Measurements from ENCODE around the gene FEM1A. TPM values are rescaled to one million over a fixed set of nuclear protein-coding genes. Genes with fewer than 3 reads are reported as not detected.
"Not testable (repeated sequence)": the region's sequence is repeated elsewhere in the genome, so short reads cannot be mapped to it uniquely, and the experiment has no call there.

Gene FEM1A
- total RNA-seq, 1 experiment from 2014 or later = 7.8 TPM

DNA sequence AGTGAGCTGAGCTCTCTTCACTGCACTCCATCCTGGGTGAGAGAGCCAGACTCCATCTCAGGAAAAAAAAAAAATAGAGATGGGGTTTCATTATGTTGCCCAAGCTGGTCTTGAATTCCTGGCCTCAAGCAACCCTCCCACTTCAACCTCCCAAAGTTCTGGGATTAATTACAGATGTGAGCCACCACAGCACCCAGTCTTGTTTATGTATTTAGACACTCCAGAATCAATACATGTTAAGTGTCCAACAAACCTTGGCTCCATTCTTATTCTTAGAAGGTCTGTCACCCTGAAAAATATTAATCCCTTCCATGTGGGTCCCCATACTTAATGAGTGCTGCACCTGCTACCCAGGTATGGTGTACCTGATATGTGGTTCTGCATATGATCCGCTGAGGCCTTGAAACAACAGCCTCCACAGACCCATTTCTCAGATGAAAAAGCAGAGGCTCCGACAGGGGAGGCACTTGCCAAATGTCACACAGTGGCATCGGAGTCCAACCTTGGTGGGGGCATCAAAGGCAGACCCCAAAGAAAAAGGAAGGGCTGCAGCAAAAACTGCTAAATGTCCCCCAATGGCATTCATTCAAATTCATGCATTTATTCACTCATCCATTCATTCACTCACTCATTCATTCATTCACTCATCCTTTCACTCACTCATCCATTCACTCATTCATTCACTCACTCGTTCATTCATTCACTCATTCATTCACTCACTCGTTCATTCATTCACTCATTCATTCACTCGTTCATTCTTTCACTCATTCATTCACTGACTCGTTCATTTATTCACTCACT lies 23.3 kb downstream of the FEM1A start:
- Histone ChIP-seq H3K4me3 (ENCODE audit: low read length) (no peak overlapping the region), H4K20me1 (ENCODE audit: insufficient read depth, low read depth, low read length) (no peaks in the 10 kb centered on the region), H3K36me3 (ENCODE audit: insufficient read depth, low read length) (peaks cover 12% of the 10 kb centered on the region; the same call in 1 of the 2 replicates), H3K4me2 (ENCODE audit: low read depth, low read length, poor library complexity, severe bottlenecking) (no peak overlapping the region), H3K27me3 (ENCODE audit: low read length) (no peaks in the 10 kb centered on the region), H3K9me2 (replicated peaks; ENCODE audit: insufficient read depth, low read length) (no peaks in the 10 kb centered on the region), H3K9ac (ENCODE audit: low read length) (no peak overlapping the region), H3K27ac (ENCODE audit: low read length) (no peak overlapping the region), H3K9me3 (ENCODE audit: low read length) (no peaks in the 10 kb centered on the region), H3K4me1 (ENCODE audit: low read length) (peaks cover 8% of the 10 kb centered on the region), H2AFZ (ENCODE audit: low read length) (no peak overlapping the region), H3K79me2 (ENCODE audit: low read length) (no peaks in the 10 kb centered on the region)
- DNase-seq = no peak

DNA sequence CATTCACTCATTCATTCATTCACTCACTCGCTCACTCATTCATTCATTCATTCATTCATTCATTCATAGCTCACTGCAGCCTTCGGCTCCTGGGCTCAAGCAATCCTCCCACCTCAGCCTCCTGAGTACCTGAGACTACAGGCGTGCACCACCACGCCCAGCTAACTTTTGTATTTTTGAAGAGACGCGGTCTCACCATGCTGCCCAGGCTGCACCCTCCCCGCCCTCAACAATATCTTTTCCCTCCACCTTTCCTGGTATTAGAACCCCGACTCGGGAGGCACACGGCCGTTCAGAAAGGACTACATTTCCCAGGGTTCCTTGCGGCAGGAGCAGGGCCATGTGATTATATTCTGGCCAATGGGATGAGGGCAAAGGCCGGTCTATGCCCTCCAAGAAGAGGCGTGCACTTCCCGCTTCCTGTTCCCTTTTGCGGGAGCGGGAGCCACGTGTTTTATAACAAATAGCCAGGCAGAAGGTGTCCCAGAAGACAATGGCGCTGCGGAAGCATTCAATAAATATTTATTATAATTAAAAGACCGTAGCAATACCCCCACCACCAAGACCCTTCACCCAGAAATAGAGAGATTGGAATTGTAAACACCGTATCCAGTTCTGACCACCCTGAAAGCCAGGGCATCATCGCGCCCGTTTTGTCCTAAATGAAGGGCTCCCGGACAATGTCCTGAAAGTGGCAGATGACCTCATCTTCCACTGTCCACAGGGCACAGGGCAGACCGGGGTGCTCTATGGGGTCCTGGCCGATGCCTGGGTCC lies 24.1 kb downstream of the FEM1A start:
- Histone ChIP-seq H2AFZ (ENCODE audit: low read length) (no peak overlapping the region), H3K27ac (ENCODE audit: low read length) (no peak overlapping the region), H3K9ac (ENCODE audit: low read length) (no peak overlapping the region), H3K27me3 (ENCODE audit: low read length) (no peaks in the 10 kb centered on the region), H3K4me2 (ENCODE audit: low read depth, low read length, poor library complexity, severe bottlenecking) (no peak overlapping the region), H3K4me1 (ENCODE audit: low read length) (peaks cover 8% of the 10 kb centered on the region), H3K4me3 (ENCODE audit: low read length) (no peak overlapping the region), H3K36me3 (ENCODE audit: insufficient read depth, low read length) (peaks cover 12% of the 10 kb centered on the region; the same call in 1 of the 2 replicates), H3K9me3 (ENCODE audit: low read length) (no peaks in the 10 kb centered on the region), H4K20me1 (ENCODE audit: insufficient read depth, low read depth, low read length) (no peaks in the 10 kb centered on the region), H3K9me2 (replicated peaks; ENCODE audit: insufficient read depth, low read length) (no peaks in the 10 kb centered on the region), H3K79me2 (ENCODE audit: low read length) (no peaks in the 10 kb centered on the region)
- peak; percentile 96 for DNase-seq

DNA sequence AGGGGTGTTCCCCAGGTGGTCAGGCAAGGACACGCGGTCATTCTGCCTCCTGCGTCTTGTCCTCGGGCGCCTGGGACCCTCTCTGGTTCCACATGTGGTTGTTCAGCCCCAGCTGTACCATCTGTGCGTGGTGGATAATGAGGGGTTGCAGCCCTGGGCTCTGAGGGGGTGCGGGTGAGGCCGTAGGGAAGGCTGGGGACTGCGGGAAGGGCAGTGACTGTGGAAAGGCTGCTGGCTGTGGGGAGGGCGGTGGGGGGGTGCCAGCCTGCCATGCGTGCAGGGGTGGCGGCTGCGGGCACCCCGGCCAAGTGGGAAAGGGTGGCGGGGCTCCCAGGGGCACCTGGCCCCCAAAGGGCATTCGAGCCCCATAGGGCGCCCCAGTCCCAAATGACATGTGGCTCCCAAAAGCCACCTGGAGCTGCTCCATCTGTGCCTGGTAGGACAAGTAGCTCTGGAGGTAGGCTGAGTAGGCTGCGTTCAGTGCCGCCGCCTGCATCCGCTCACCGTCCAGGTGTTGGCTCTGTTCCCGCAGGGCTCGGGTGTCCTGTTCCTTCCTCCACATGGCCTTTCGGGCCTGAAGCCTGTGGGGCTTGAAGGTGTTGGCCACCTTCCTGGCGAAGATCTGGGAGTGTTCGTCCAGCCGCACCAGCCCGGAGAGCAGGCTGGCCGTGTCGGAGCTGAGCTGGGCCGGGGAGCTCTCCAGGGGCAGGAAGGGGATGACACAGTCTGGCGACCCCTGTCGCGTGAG lies 24.8 kb downstream of the FEM1A start:
- no peaks in the 10 kb centered on the region for H3K9me3 ChIP-seq (ENCODE audit: low read length)
- H3K79me2 ChIP-seq (ENCODE audit: low read length) = 0 out of 2 replicates have a peak, but pooled peaks cover 4% of the 10 kb centered on the region
- no peak overlapping the region for H3K27ac ChIP-seq (ENCODE audit: low read length)
- no peaks in the 10 kb centered on the region for H3K27me3 ChIP-seq (ENCODE audit: low read length)
- H3K9me2 ChIP-seq (replicated peaks; ENCODE audit: insufficient read depth, low read length) = no peaks in the 10 kb centered on the region
- H3K36me3 ChIP-seq (ENCODE audit: insufficient read depth, low read length) = peaks cover 12% of the 10 kb centered on the region; the same call in 1 of the 2 replicates
- no peaks in the 10 kb centered on the region for H4K20me1 ChIP-seq (ENCODE audit: insufficient read depth, low read depth, low read length)
- H3K4me1 ChIP-seq (ENCODE audit: low read length) = peaks cover 7% of the 10 kb centered on the region
- no peak overlapping the region for H3K4me3 ChIP-seq (ENCODE audit: low read length)
- no peak overlapping the region for H3K9ac ChIP-seq (ENCODE audit: low read length)
- no peak overlapping the region for H2AFZ ChIP-seq (ENCODE audit: low read length)
- no peak overlapping the region for H3K4me2 ChIP-seq (ENCODE audit: low read depth, low read length, poor library complexity, severe bottlenecking)
- DNase-seq = no peak

DNA sequence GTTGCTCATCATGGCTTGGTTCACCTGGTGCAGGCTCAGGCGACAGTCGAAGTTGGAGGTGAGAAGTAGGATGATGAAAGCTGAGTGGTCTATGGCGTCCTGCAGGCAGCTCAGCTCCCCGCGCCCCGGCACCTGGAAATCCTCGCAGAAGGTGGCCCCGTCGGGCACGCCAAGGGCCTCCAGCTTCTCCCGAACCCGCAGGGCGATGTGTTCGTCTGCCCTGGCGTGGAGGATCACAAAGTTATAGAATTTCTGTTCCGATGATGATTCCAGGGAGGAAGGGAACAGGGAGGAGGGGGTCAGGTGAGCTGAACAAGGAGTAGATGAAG lies 25.4 kb downstream of the FEM1A start:
- H3K36me3 ChIP-seq (ENCODE audit: insufficient read depth, low read length) = peaks cover 12% of the 10 kb centered on the region; the same call in 1 of the 2 replicates
- 0 out of 2 replicates have a peak, but pooled peaks cover 4% of the 10 kb centered on the region for H3K79me2 ChIP-seq (ENCODE audit: low read length)

DNA sequence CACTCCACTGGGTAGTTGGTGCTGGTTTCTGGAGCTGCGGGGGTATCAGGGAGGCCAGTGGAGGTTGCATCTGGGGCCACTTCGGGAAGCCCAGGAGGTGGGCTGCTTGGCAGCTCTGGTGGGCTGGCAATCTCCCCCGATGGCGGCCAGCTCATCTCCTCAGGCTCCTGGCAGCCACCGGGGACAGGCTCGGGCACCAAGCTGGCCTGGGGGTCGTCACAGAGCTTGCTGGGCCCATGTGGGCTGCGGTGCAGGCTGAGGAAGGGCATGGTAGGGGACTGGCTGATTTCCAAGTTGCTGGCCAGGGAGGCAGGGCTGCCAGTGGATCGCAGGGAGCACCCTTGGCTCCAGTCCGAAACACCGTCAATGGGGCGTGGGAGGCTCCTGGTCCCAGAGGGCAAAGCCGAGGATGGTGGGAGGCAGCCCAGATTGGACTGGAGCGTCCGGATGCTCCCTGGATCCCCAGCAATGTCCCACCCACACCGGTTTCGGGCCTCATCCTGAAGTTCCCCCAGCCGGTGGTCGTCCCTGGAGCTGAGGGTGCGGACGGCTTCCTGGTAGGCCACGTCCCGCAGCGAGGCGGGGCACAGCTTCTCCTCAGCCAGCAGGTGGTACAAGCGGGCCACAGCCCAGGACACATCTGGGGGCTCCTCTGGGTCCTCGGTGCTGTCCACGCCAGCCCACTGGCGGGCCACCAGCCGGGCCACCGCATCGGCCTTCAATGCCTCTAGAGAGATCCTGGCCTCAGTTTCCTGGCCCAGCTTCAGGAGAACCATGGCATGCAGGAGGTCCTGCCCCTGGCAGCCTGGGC lies 26.1 kb downstream of the FEM1A start:
- H3K36me3 ChIP-seq (ENCODE audit: insufficient read depth, low read length) = peaks cover 12% of the 10 kb centered on the region; the same call in 1 of the 2 replicates
- no peak overlapping the region for H3K27ac ChIP-seq (ENCODE audit: low read length)
- H3K4me3 ChIP-seq (ENCODE audit: low read length) = no peak overlapping the region
- H3K4me1 ChIP-seq (ENCODE audit: low read length) = peaks cover 4% of the 10 kb centered on the region
- peaks cover 9% of the 10 kb centered on the region for H3K79me2 ChIP-seq (ENCODE audit: low read length)
- no peak overlapping the region for H2AFZ ChIP-seq (ENCODE audit: low read length)
- no peaks in the 10 kb centered on the region for H3K27me3 ChIP-seq (ENCODE audit: low read length)
- H3K9ac ChIP-seq (ENCODE audit: low read length) = no peak overlapping the region
- H4K20me1 ChIP-seq (ENCODE audit: insufficient read depth, low read depth, low read length) = no peaks in the 10 kb centered on the region
- H3K9me2 ChIP-seq (replicated peaks; ENCODE audit: insufficient read depth, low read length) = no peaks in the 10 kb centered on the region
- no peaks in the 10 kb centered on the region for H3K9me3 ChIP-seq (ENCODE audit: low read length)
- DNase-seq = no peak
- no peak overlapping the region for H3K4me2 ChIP-seq (ENCODE audit: low read depth, low read length, poor library complexity, severe bottlenecking)

More for the DNA sequence above, 25.4 kb downstream of the FEM1A start:
- Histone ChIP-seq H3K4me1 (ENCODE audit: low read length) (peaks cover 4% of the 10 kb centered on the region), H3K4me2 (ENCODE audit: low read depth, low read length, poor library complexity, severe bottlenecking) (no peak overlapping the region), H4K20me1 (ENCODE audit: insufficient read depth, low read depth, low read length) (no peaks in the 10 kb centered on the region), H2AFZ (ENCODE audit: low read length) (no peak overlapping the region), H3K9me2 (replicated peaks; ENCODE audit: insufficient read depth, low read length) (no peaks in the 10 kb centered on the region), H3K9ac (ENCODE audit: low read length) (no peak overlapping the region), H3K27ac (ENCODE audit: low read length) (no peak overlapping the region), H3K9me3 (ENCODE audit: low read length) (no peaks in the 10 kb centered on the region), H3K4me3 (ENCODE audit: low read length) (no peak overlapping the region), H3K27me3 (ENCODE audit: low read length) (no peaks in the 10 kb centered on the region)
- DNase-seq = no peak

GRCh38 chr19:4821265-4821664 lies 29.7 kb downstream of the FEM1A start:
- Histone ChIP-seq H3K79me2 (ENCODE audit: low read length) (peaks cover 25% of the 10 kb centered on the region), H3K27ac (ENCODE audit: low read length) (no peak overlapping the region), H3K4me2 (ENCODE audit: low read depth, low read length, poor library complexity, severe bottlenecking) (no peak overlapping the region), H3K4me1 (ENCODE audit: low read length) (no peaks in the 10 kb centered on the region), H3K9me2 (replicated peaks; ENCODE audit: insufficient read depth, low read length) (no peaks in the 10 kb centered on the region), H4K20me1 (ENCODE audit: insufficient read depth, low read depth, low read length) (no peaks in the 10 kb centered on the region), H2AFZ (ENCODE audit: low read length) (no peak overlapping the region), H3K9ac (ENCODE audit: low read length) (no peak overlapping the region), H3K4me3 (ENCODE audit: low read length) (no peak overlapping the region), H3K9me3 (ENCODE audit: low read length) (no peaks in the 10 kb centered on the region), H3K27me3 (ENCODE audit: low read length) (no peaks in the 10 kb centered on the region), H3K36me3 (ENCODE audit: insufficient read depth, low read length) (peaks cover 8% of the 10 kb centered on the region; the same call in 1 of the 2 replicates)
- DNase-seq = no peak

GRCh38 chr19:4822354-4822753 lies 30.8 kb downstream of the FEM1A start:
- H3K4me1 ChIP-seq (ENCODE audit: low read length); H3K27ac ChIP-seq (ENCODE audit: low read length); H3K27me3 ChIP-seq (ENCODE audit: low read length); H2AFZ ChIP-seq (ENCODE audit: low read length); H3K9ac ChIP-seq (ENCODE audit: low read length); H3K36me3 ChIP-seq (ENCODE audit: insufficient read depth, low read length); H3K9me3 ChIP-seq (ENCODE audit: low read length); DNase-seq; H4K20me1 ChIP-seq (ENCODE audit: insufficient read depth, low read depth, low read length); H3K4me2 ChIP-seq (ENCODE audit: low read depth, low read length, poor library complexity, severe bottlenecking); H3K4me3 ChIP-seq (ENCODE audit: low read length); H3K9me2 ChIP-seq (replicated peaks; ENCODE audit: insufficient read depth, low read length): not testable (repeated sequence)
- H3K79me2 ChIP-seq (ENCODE audit: low read length) = peaks cover 30% of the 10 kb centered on the region

All from Karpas-422 (cell line).